Activated B cell treated with CpG ODN at 0.5 μM for 24 hours (primary cell): ENCODE data around the gene MAB21L3. TPM values are rescaled to one million over a fixed set of nuclear protein-coding genes. Genes with fewer than 3 reads are reported as not detected.

Source experiments
- ATAC-seq: fragments of 200-7000 bp; cut with Tn5 transposase; one replicate; pipeline ENCODE4 v1.10.0; 2021; ENCODE audit warnings: low read depth, mild to moderate bottlenecking, moderate library complexity
- CTCF ChIA-PET: fragments of 350-600 bp; sonication (Branson Sonifier 250); formaldehyde crosslinking; loops from one replicate; lab custom pipeline; 2021; ENCODE audit warnings: antibody characterized with exemption; lab: Charles Lee
- POLR2A ChIA-PET: fragments of 350-600 bp; sonication (Branson Sonifier 250); formaldehyde crosslinking; loops from one replicate; lab custom pipeline; 2021; ENCODE audit warnings: antibody characterized with exemption; lab: Charles Lee
- DNase-seq: peaks from one replicate; pipeline ENCODE4 v3.0.0; 2022
- H3K27ac Mint-ChIP-seq: one replicate; pipeline ENCODE4 v1.8.0; 2020; ENCODE audit warnings: mixed read lengths
- H3K27me3 Mint-ChIP-seq: one replicate; pipeline ENCODE4 v1.8.0; 2021; ENCODE audit warnings: mixed read lengths
- H3K36me3 Mint-ChIP-seq: one replicate; pipeline ENCODE4 v1.8.0; 2021; ENCODE audit warnings: low read depth, mixed read lengths
- H3K4me1 Mint-ChIP-seq: one replicate; pipeline ENCODE4 v1.8.0; 2021; ENCODE audit warnings: mixed read lengths
- H3K4me3 Mint-ChIP-seq: one replicate; pipeline ENCODE4 v1.8.0; 2020; ENCODE audit warnings: mild to moderate bottlenecking, mixed read lengths
- H3K9me3 Mint-ChIP-seq: one replicate; pipeline ENCODE4 v1.8.0; 2020; ENCODE audit warnings: mixed read lengths
- intact Hi-C: fragments of 100-400 bp; cut with micrococcal nuclease; formaldehyde crosslinking; loops from one replicate; pipeline ENCODE4 v1.15.1; 2024
- total RNA-seq: library from RNA; stranded (reverse); gene quantifications from 2 replicates; pipeline ENCODE4 v1.2.3, GENCODE V29; 2022
- TF ChIP-seq, protein P1 (sequence below): fragments of 200-600 bp; IDR thresholded peaks from one replicate; pipeline ENCODE4 v1.8.0; 2022; ENCODE audit warnings: antibody characterized with exemption, mild to moderate bottlenecking

MAB21L3 gene
- total RNA-seq, 1 donor from 2014 or later, result not detected

GRCh38 chr1:116123837-116124533 lies 12.8 kb downstream of the MAB21L3 start:
- CTCF ChIA-PET, result interaction anchor here (1.0 kb wide), 1 partner anchor 15 kb away, joined by 3 read pairs; no protein-coding TSS in a partner anchor
- POLR2A ChIA-PET, result no interaction called here
- Mint-ChIP-seq H3K27me3 (peaks cover 5% of the 10 kb centered on the region), H3K36me3 (no peaks in the 10 kb centered on the region), H3K9me3 (no peaks in the 10 kb centered on the region), H3K4me3 (no peak overlapping the region), H3K27ac (no peak overlapping the region), H3K4me1 (no peaks in the 10 kb centered on the region)
- ATAC-seq (no peak), DNase-seq (no peak)
- TF ChIP-seq, protein P1, sequence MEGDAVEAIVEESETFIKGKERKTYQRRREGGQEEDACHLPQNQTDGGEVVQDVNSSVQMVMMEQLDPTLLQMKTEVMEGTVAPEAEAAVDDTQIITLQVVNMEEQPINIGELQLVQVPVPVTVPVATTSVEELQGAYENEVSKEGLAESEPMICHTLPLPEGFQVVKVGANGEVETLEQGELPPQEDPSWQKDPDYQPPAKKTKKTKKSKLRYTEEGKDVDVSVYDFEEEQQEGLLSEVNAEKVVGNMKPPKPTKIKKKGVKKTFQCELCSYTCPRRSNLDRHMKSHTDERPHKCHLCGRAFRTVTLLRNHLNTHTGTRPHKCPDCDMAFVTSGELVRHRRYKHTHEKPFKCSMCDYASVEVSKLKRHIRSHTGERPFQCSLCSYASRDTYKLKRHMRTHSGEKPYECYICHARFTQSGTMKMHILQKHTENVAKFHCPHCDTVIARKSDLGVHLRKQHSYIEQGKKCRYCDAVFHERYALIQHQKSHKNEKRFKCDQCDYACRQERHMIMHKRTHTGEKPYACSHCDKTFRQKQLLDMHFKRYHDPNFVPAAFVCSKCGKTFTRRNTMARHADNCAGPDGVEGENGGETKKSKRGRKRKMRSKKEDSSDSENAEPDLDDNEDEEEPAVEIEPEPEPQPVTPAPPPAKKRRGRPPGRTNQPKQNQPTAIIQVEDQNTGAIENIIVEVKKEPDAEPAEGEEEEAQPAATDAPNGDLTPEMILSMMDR, result no peak
- intact Hi-C loops, result no loop called here

DNA sequence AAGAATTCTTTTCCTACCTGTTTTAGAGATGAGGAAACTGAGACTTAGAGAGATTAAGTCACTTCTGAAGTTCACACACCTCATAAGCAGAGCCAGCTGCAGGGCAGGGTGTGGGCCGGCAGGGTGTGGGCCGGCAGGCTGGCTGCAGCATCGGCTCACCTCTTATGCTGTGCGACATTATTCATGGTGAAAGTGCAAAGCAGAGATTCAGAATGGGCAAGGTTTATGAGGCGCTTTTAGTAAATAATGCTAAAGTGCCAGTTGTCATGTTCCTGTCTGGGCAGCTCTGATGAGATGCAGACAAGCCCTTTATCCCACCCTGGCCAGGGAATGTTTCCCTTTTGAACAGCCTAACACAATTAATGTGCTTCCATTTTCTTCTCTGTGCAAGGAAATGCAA lies 14.6 kb downstream of the MAB21L3 start:
- H3K27ac Mint-ChIP-seq, result no peak overlapping the region
- H3K36me3 Mint-ChIP-seq, result no peaks in the 10 kb centered on the region
- H3K27me3 Mint-ChIP-seq, result peaks cover 3% of the 10 kb centered on the region
- POLR2A ChIA-PET, result no interaction called here
- no peaks in the 10 kb centered on the region for H3K4me1 Mint-ChIP-seq
- no peak for DNase-seq
- H3K9me3 Mint-ChIP-seq, result no peaks in the 10 kb centered on the region
- TF ChIP-seq, protein P1, result no peak
- H3K4me3 Mint-ChIP-seq, result no peak overlapping the region
- CTCF ChIA-PET, result no interaction called here
- ATAC-seq, result no peak
- intact Hi-C loops, result no loop called here

DNA sequence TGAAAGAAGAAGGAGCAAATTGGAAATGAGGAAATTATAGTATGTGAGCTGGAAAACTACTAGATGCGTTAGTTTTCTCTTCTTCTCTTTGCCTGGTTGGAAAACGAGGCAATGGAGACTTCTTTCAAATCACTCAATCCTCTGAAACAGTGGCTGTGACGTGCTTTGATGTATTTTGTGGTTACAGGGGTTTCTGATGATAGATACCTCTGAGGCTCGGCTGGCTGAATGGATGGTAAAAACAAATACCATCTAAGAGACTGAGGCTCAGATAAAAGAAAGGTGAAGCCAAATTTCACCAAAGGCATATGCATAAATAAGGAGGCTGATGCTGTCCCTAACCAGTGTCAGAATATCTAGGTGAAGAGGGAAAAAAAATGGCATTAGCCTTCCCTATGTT lies 15.1 kb downstream of the MAB21L3 start:
- CTCF ChIA-PET, result no interaction called here
- Mint-ChIP-seq H3K27ac (no peak overlapping the region), H3K4me3 (no peak overlapping the region), H3K36me3 (no peaks in the 10 kb centered on the region), H3K4me1 (no peaks in the 10 kb centered on the region), H3K9me3 (no peaks in the 10 kb centered on the region), H3K27me3 (peaks cover 3% of the 10 kb centered on the region)
- POLR2A ChIA-PET, result no interaction called here
- intact Hi-C loops, result no loop called here
- TF ChIP-seq, protein P1, result no peak
- DNase-seq (no peak), ATAC-seq (no peak)

GRCh38 chr1:116127123-116127847 lies 16.1 kb downstream of the MAB21L3 start:
- Mint-ChIP-seq H3K9me3 (no peaks in the 10 kb centered on the region), H3K27ac (no peak overlapping the region), H3K36me3 (no peaks in the 10 kb centered on the region), H3K27me3 (peaks cover 3% of the 10 kb centered on the region), H3K4me1 (no peaks in the 10 kb centered on the region), H3K4me3 (no peak overlapping the region)
- DNase-seq, result no peak
- ChIA-PET POLR2A (no interaction called here), CTCF (no interaction called here)
- TF ChIP-seq, protein P1, result no peak
- intact Hi-C loops, result no loop called here
- no peak for ATAC-seq

GRCh38 chr1:116127848-116128540 lies 16.8 kb downstream of the MAB21L3 start:
- Mint-ChIP-seq H3K9me3 (no peaks in the 10 kb centered on the region), H3K4me3 (no peak overlapping the region), H3K4me1 (no peaks in the 10 kb centered on the region), H3K36me3 (no peaks in the 10 kb centered on the region), H3K27ac (no peak overlapping the region), H3K27me3 (no peaks in the 10 kb centered on the region)
- intact Hi-C loops, result no loop called here
- ATAC-seq (no peak), DNase-seq (no peak)
- TF ChIP-seq, protein P1, result no peak
- POLR2A ChIA-PET, result no interaction called here
- CTCF ChIA-PET, result interaction anchor here (1.0 kb wide), 1 partner anchor 12 kb away, joined by 3 read pairs; no protein-coding TSS in a partner anchor
